Upper lobe of right lung (tissue), 1 donor: ENCODE measurements around the gene PIK3R5. TPM values are rescaled to one million over a fixed set of nuclear protein-coding genes. Genes with fewer than 3 reads are reported as not detected.

Source experiments
- ATAC-seq: fragments of 200-7000 bp; cut with Tn5 transposase; one replicate; pipeline ENCODE4 v1.9.1; 2020; ENCODE audit warnings: mild to moderate bottlenecking, moderate library complexity
- DNase-seq: peaks from one replicate; pipeline ENCODE4 v3.0.0-alpha.2; 2020
- H3K27ac ChIP-seq: fragments of 200-600 bp; one replicate; pipeline ENCODE4 v1.8.0; 2022
- H3K27me3 ChIP-seq: fragments of 200-600 bp; one replicate; pipeline ENCODE4 v1.8.0; 2022; ENCODE audit warnings: mild to moderate bottlenecking
- H3K36me3 ChIP-seq: fragments of 200-600 bp; one replicate; pipeline ENCODE4 v1.8.0; 2022
- H3K4me1 ChIP-seq: fragments of 200-600 bp; one replicate; pipeline ENCODE4 v1.8.0; 2022
- H3K4me3 ChIP-seq: fragments of 200-600 bp; one replicate; pipeline ENCODE4 v1.8.0; 2022; ENCODE audit warnings: mild to moderate bottlenecking
- H3K9me3 ChIP-seq: fragments of 200-600 bp; one replicate; pipeline ENCODE4 v1.8.0; 2022
- CTCF ChIP-seq: fragments of 200-600 bp; IDR thresholded peaks from one replicate; pipeline ENCODE4 v1.8.0; 2022; ENCODE audit warnings: antibody characterized with exemption
- intact Hi-C: fragments of 100-400 bp; cut with DNase I; formaldehyde crosslinking; loops from one replicate; pipeline ENCODE4 v1.11.0; 2022
- total RNA-seq: library from RNA; stranded (reverse); fragmentation: NEBNext Ultra II Directional; extraction: Animal tissue kit (Norgen Biotek cat#: 25700); gene quantifications from one replicate; pipeline ENCODE4 v1.2.1, GENCODE V29; 2021
- donor health status: DM: no; HTN: yes; CAD: no; lungs with severe emphysema.

The PIK3R5 gene
- total RNA-seq, 1 donor from 2014 or later, result 37.7 TPM

DNA sequence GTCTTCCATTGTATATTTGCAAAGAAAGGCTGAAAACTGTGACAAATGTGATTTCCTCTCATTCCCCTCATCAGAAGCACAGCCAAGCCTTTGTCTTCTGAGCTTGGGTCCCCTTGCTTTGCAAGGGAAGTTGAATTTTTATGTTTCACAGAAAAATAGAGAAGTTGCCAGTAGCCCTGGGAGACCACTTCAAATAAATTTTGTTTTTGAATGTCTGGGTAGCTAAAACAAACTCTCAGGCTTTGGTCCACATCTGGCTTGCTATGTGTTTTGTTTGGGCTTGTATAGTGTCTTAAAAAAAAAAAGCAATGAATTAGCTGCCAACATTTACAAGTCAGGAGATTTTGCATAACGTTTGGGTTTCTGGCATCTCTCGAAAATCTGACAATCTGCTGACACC, 122.2 kb downstream of the PIK3R5 start:
- Histone ChIP-seq H3K4me1 (no peaks in the 10 kb centered on the region), H3K27me3 (no peaks in the 10 kb centered on the region), H3K4me3 (no peak overlapping the region), H3K27ac (no peak overlapping the region), H3K9me3 (no peaks in the 10 kb centered on the region), H3K36me3 (no peaks in the 10 kb centered on the region)
- TF ChIP-seq CTCF, result no peak
- ATAC-seq, result no peak
- no peak for DNase-seq
- intact Hi-C loops, result no loop called here

DNA sequence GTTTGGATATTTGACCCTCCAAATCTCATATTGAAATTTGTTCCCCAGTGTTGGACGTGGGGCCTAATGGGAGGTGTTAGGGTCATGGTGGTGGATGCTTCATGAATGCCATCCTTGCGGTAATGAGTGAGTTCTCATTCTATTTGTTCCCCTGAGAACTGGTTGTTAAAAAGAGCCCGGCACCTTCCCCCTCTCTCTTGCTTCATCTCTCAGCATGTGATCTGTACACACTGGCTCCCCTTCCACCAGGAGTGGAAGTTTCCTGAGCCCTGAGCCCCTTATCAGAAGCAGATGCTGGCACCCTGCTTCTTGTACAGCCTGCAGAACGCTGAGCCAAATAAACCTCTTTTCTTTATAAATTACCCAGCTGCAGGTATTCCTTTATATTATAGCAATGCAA, 123.7 kb downstream of the PIK3R5 start:
- ATAC-seq (no peak), DNase-seq (no peak)
- H3K9me3 ChIP-seq, result no peaks in the 10 kb centered on the region
- H3K27ac ChIP-seq, result no peak overlapping the region
- H3K36me3 ChIP-seq, result no peaks in the 10 kb centered on the region
- intact Hi-C loops, result no loop called here
- H3K4me3 ChIP-seq, result no peak overlapping the region
- no peaks in the 10 kb centered on the region for H3K27me3 ChIP-seq
- no peaks in the 10 kb centered on the region for H3K4me1 ChIP-seq
- no peak for TF ChIP-seq CTCF

GRCh38 chr17:8839410-8839935, 126.0 kb downstream of the PIK3R5 start:
- intact Hi-C loops, result no loop called here
- Histone ChIP-seq H3K9me3 (no peaks in the 10 kb centered on the region), H3K27ac (no peak overlapping the region)

DNA sequence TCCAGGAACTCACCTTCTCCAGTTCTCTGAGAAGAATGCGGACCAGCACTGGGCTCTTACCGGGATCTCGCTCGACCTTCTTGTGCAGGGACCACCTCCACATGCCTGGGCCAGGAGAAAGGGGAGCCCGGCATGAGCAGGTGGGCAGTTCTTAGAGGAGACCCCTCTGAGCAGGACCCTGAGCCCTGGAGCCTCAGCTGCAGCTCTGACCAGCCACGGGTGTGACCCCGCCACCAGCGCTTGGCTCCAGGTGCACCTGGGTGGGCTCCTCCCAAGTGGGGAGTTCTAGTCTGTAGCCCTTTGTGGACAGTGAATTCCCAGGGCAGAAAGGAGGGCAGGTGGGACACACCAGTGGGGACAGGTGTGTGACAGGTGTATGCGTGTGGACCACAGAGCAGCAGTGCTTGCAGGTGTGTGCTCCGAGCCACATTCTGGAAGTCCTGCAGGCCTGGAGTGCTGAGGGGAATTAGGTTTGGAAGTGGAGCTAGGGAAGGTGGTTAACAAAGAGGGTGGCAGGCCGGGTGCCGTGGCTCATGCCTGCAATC, 126.9 kb downstream of the PIK3R5 start:
- DNase-seq (no peak), ATAC-seq (no peak)
- TF ChIP-seq CTCF, result no peak
- intact Hi-C loops, result no loop called here
- Histone ChIP-seq H3K27me3 (peaks cover 11% of the 10 kb centered on the region), H3K27ac (no peak overlapping the region), H3K4me3 (no peak overlapping the region), H3K4me1 (no peaks in the 10 kb centered on the region), H3K9me3 (no peaks in the 10 kb centered on the region), H3K36me3 (no peaks in the 10 kb centered on the region)

More at GRCh38 chr17:8839410-8839935, 126.0 kb downstream of the PIK3R5 start:
- Histone ChIP-seq H3K4me3 (no peak overlapping the region), H3K4me1 (no peaks in the 10 kb centered on the region), H3K36me3 (no peaks in the 10 kb centered on the region), H3K27me3 (peaks cover 11% of the 10 kb centered on the region)
- no peak for TF ChIP-seq CTCF
- no peak for ATAC-seq
- DNase-seq, result no peak

DNA sequence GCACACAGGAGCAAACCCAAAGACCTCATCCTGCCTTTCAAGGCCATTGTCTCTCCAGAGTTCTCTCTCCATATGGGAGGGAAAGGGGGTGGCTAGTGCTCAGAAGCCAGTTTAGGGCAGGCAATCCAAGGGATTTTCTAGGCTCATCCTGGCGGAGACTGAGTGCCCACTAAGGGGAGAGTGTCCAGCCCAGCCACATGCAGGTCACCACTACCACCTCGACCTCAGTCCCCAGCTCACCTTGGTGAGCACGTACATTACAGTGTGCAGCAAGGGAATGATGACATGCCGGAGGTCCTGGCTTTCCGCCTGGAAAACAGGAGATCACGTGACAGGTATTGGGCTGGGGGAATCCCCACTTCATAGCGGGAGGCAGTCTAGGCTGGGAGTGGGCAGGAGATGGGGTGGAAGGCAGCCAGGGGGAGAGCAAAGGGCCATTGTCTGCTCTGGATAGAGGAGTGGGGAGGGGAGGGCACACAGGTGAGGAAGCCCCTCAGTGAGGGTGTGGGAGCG, 127.9 kb downstream of the PIK3R5 start:
- Histone ChIP-seq H3K4me1 (no peaks in the 10 kb centered on the region), H3K9me3 (no peaks in the 10 kb centered on the region), H3K27ac (no peak overlapping the region), H3K36me3 (no peaks in the 10 kb centered on the region), H3K4me3 (no peak overlapping the region), H3K27me3 (peaks cover 11% of the 10 kb centered on the region)
- no peak for TF ChIP-seq CTCF
- ATAC-seq (peak; percentile 11), DNase-seq (no peak)
- intact Hi-C loops, result no loop called here
